ENCODE measurements around the gene CLDN1.

Gene CLDN1

DNA sequence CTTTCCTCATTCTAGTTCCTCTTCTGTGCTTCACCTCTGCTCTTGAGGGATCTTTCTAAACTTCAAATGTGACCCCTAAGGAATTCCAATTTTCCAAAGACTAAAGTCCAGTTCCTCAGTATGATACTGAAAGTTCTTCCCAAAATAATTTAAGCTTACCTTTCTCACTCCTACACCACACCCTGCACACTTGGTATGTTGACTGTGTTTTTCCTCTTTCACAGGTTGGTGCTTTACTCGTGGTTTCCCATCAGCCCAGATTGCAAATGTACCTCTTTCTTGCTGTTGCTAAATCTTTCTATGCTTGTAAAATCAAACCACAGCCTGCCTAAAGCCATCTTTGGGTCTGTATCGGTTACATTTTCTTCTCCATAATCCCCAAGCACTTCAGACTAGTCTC is 35.2 kb upstream of the CLDN1 start:
- TF ChIP-seq SIN3A (IDR thresholded peaks at IDR 0.05; ENCODE audit: borderline replicate concordance, insufficient read depth, low read length): no peak

DNA sequence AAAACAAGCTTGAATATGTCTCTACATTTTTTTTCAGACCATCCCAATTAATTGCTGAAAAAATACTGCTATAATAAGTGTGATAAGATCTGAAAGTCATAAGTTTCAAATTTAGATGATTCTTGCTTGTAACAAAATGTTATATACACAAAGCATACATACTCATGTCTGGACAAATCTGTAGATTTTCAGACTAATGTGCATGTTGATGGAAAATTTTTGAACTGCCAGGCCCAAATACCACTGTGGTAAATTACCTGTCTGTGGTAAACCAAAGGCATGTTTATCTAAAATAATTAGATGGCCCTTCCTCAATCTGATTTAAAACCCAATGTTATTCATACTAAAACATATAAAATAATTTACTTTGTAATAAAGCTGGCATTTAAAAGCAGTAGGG is 34.0 kb upstream of the CLDN1 start:
- TF ChIP-seq TAF1 (IDR thresholded peaks at IDR 0.05; ENCODE audit: borderline replicate concordance, insufficient read depth, low read length): no peak
- no peak for TF ChIP-seq SIN3A (IDR thresholded peaks at IDR 0.05; ENCODE audit: borderline replicate concordance, insufficient read depth, low read length)
- no peak for TF ChIP-seq POLR2AphosphoS5 (IDR thresholded peaks at IDR 0.05; ENCODE audit: low read depth, low read length)
- TF ChIP-seq, protein P1, sequence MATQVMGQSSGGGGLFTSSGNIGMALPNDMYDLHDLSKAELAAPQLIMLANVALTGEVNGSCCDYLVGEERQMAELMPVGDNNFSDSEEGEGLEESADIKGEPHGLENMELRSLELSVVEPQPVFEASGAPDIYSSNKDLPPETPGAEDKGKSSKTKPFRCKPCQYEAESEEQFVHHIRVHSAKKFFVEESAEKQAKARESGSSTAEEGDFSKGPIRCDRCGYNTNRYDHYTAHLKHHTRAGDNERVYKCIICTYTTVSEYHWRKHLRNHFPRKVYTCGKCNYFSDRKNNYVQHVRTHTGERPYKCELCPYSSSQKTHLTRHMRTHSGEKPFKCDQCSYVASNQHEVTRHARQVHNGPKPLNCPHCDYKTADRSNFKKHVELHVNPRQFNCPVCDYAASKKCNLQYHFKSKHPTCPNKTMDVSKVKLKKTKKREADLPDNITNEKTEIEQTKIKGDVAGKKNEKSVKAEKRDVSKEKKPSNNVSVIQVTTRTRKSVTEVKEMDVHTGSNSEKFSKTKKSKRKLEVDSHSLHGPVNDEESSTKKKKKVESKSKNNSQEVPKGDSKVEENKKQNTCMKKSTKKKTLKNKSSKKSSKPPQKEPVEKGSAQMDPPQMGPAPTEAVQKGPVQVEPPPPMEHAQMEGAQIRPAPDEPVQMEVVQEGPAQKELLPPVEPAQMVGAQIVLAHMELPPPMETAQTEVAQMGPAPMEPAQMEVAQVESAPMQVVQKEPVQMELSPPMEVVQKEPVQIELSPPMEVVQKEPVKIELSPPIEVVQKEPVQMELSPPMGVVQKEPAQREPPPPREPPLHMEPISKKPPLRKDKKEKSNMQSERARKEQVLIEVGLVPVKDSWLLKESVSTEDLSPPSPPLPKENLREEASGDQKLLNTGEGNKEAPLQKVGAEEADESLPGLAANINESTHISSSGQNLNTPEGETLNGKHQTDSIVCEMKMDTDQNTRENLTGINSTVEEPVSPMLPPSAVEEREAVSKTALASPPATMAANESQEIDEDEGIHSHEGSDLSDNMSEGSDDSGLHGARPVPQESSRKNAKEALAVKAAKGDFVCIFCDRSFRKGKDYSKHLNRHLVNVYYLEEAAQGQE (IDR thresholded peaks at IDR 0.05; ENCODE audit: insufficient read depth in 1 of 2, low read depth in 2 of 2, low read length in 2 of 2): no peak
- no peak for TF ChIP-seq FOXP2 (optimal IDR thresholded peaks at IDR 0.05; ENCODE audit: borderline replicate concordance, extremely low read depth, extremely low read length, insufficient read depth)

DNA sequence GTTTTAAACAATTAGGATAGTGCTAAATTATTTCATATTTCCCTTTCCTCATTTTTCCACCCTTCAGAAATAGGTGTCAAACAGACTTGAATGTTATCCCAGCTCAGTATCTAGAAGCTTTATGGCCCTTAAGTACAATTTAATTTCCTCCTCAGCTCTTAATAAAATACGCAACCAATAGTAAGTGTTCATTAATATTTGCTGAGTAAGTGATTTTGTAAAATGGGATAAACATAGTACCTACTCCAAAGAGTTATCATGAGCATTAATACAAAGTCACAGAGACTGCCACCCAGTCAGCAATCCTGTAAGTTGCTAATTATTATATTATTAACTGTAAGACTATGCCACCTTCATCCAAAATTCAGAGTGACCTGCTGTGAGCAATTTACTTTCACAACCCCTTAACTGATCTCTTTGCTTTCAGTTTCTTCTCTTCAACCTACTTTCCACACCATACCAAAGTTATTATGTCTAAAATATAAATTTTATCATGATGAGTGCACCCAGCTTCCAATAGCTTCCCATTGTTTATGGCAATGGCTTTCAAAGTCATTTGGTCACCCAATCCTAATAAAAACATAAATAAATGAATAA is 30.7 kb upstream of the CLDN1 start:
- TF ChIP-seq SIN3A (IDR thresholded peaks at IDR 0.05; ENCODE audit: borderline replicate concordance, insufficient read depth, low read length): no peak
- TF ChIP-seq TAF1 (IDR thresholded peaks at IDR 0.05; ENCODE audit: borderline replicate concordance, insufficient read depth, low read length): no peak
- TF ChIP-seq POLR2AphosphoS5 (IDR thresholded peaks at IDR 0.05; ENCODE audit: low read depth, low read length): no peak
- no peak for TF ChIP-seq FOXP2 (optimal IDR thresholded peaks at IDR 0.05; ENCODE audit: borderline replicate concordance, extremely low read depth, extremely low read length, insufficient read depth)
- TF ChIP-seq, protein P1 (IDR thresholded peaks at IDR 0.05; ENCODE audit: insufficient read depth in 1 of 2, low read depth in 2 of 2, low read length in 2 of 2): no peak

DNA sequence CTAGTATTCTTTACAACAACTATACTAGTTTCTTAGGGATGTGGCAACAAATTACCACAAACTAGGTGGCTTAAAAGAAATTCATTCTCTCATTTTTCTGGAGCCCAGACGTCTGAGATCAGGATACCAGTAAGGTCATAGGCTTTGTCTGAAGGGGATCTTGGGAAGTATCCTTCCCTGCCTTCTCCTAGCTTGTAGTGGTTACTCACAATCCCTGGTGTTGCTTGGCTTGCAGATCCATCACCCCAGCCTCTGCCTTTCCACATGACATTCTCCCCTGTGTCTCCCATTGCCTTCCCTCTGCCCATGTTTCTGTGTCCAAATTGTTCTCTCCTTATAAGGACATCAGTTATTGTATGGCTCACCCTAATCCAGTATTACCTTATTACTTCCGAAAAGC is 24.3 kb upstream of the CLDN1 start:
- TF ChIP-seq SIN3A (IDR thresholded peaks at IDR 0.05; ENCODE audit: borderline replicate concordance, insufficient read depth, low read length) (no peak), FOXP2 (optimal IDR thresholded peaks at IDR 0.05; ENCODE audit: borderline replicate concordance, extremely low read depth, extremely low read length, insufficient read depth) (no peak), TAF1 (IDR thresholded peaks at IDR 0.05; ENCODE audit: borderline replicate concordance, insufficient read depth, low read length) (no peak), POLR2AphosphoS5 (IDR thresholded peaks at IDR 0.05; ENCODE audit: low read depth, low read length) (no peak)
- TF ChIP-seq, protein P1 (IDR thresholded peaks at IDR 0.05; ENCODE audit: insufficient read depth in 1 of 2, low read depth in 2 of 2, low read length in 2 of 2): no peak

DNA sequence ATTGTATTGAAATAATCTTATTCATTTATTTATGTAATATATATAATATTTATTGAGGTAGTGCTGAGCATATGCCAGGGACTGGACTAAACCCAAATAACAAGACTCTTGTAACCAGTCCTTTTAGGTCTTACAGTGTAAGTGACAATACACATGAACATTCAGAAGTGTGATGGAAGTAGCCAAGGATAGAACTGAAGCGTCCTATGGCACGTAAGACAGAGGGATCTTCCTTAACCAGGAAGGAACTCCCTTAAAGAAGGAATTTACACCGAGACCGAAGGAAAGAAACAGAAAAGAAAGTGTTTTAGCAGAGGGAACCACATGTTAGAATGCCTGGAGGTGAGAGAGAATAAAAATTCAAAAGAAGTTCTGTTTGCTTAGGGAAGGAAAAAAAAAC is 23.6 kb upstream of the CLDN1 start:
- TF ChIP-seq FOXP2 (optimal IDR thresholded peaks at IDR 0.05; ENCODE audit: borderline replicate concordance, extremely low read depth, extremely low read length, insufficient read depth): no peak
- TF ChIP-seq, protein P1 (IDR thresholded peaks at IDR 0.05; ENCODE audit: insufficient read depth in 1 of 2, low read depth in 2 of 2, low read length in 2 of 2): no peak
- no peak for TF ChIP-seq TAF1 (IDR thresholded peaks at IDR 0.05; ENCODE audit: borderline replicate concordance, insufficient read depth, low read length)
- TF ChIP-seq SIN3A (IDR thresholded peaks at IDR 0.05; ENCODE audit: borderline replicate concordance, insufficient read depth, low read length): no peak
- TF ChIP-seq POLR2AphosphoS5 (IDR thresholded peaks at IDR 0.05; ENCODE audit: low read depth, low read length): no peak

Data from PFSK-1 (cell line).